Measurements from ENCODE around the gene MELTF.
A peak's percentile ranks its signal among the peaks of the same experiment; 100 is the strongest.

Gene MELTF

DNA sequence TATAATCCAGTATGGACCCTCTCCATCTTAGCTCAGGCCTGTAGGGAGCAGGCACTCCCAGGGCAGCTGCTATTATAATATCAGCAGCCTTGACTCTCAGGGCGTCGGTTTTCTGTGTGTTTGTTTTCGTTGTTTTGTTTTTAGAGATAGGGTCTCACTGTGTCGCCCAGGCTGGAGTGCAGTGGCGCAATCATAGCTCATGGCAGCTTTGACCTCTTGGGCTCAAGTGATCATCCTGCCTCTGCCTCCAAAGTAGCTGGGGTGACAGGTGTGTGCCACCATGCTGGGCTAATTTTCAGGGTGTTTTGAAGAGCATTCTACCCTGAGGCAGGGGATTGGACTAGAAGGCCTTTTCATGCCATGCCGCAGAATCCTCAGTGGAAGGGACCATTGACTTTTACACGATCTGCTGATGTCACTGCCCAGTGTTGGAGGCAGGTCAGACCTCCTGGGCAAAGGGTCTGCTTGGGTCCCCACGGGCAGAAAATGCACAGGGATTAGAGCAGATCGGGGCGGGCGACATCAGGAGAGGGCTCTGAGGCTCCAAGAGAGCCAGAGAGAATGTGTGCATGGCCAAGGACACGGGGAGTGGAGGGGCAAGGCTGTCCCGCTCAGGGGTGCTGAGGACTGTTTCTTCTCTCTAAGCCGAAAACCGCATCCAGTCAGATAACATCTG lies 7.8 kb downstream of the MELTF start:
- Histone ChIP-seq H3K4me3 (no peak overlapping the region), H3K27ac (no peak overlapping the region)
- TF ChIP-seq, protein P1, sequence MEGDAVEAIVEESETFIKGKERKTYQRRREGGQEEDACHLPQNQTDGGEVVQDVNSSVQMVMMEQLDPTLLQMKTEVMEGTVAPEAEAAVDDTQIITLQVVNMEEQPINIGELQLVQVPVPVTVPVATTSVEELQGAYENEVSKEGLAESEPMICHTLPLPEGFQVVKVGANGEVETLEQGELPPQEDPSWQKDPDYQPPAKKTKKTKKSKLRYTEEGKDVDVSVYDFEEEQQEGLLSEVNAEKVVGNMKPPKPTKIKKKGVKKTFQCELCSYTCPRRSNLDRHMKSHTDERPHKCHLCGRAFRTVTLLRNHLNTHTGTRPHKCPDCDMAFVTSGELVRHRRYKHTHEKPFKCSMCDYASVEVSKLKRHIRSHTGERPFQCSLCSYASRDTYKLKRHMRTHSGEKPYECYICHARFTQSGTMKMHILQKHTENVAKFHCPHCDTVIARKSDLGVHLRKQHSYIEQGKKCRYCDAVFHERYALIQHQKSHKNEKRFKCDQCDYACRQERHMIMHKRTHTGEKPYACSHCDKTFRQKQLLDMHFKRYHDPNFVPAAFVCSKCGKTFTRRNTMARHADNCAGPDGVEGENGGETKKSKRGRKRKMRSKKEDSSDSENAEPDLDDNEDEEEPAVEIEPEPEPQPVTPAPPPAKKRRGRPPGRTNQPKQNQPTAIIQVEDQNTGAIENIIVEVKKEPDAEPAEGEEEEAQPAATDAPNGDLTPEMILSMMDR (IDR thresholded peaks at IDR 0.05), result no peak
- DNase-seq (ENCODE audit: low spot score), result no peak

GRCh38 chr3:197021231-197021630 lies 8.4 kb downstream of the MELTF start:
- DNase-seq (ENCODE audit: low spot score), result peak; percentile 69
- no peak overlapping the region for H3K4me3 ChIP-seq
- TF ChIP-seq, protein P1 (IDR thresholded peaks at IDR 0.05), result no peak
- no peak overlapping the region for H3K27ac ChIP-seq

DNA sequence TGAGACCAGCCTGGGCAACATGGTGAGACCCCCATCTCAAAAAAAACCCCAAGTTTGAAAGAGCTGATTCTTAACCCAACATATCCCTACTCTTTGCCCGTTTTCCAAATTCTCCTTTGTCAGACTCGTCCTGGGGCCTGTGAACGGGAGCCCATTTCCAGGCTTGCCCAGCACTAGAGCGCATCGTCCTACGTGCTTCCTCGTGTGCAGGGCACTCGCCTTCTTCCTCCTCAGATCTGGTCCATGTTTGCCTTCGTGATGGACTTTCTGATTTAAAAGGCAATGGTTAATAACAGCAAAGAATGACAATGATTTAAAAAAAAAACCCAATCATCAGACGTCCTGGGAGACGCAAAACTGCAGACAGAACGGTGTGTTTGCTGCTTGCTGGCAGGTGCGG lies 10.1 kb downstream of the MELTF start:
- H3K4me3 ChIP-seq, result no peak overlapping the region
- DNase-seq (ENCODE audit: low spot score), result no peak
- TF ChIP-seq, protein P1 (IDR thresholded peaks at IDR 0.05), result no peak
- H3K27ac ChIP-seq, result no peak overlapping the region

- TF ChIP-seq, protein P1 (IDR thresholded peaks at IDR 0.05), result no peak
- Histone ChIP-seq H3K27ac (no peak overlapping the region), H3K4me3 (no peak overlapping the region)
- DNase-seq (ENCODE audit: low spot score), result no peak
These were observed 10.6 kb downstream of the MELTF start for GRCh38 chr3:197019021-197019420.

DNA sequence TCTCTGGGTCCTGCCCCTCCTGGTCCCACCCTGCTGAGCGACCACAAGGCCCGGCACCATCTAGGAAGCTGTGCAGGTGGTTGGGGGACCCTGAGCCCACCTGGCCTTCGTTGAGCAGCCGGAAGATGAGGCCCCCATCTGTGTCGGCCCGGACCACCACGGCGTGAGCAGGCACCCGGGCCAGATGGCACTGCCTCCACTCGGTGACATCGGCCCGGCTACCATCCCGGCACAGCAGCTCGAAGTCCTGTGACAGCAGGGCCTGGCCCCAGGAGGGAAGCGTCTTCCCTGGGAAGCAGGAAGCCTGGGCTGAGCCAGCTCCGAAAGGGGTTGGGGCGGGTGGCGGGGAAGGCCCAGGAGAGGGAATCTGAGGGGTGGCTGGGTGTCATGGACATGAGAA lies 12.6 kb downstream of the MELTF start:
- TF ChIP-seq, protein P1 (IDR thresholded peaks at IDR 0.05), result no peak
- Histone ChIP-seq H3K27ac (no peak overlapping the region), H3K4me3 (no peak overlapping the region)
- no peak for DNase-seq (ENCODE audit: low spot score)

DNA sequence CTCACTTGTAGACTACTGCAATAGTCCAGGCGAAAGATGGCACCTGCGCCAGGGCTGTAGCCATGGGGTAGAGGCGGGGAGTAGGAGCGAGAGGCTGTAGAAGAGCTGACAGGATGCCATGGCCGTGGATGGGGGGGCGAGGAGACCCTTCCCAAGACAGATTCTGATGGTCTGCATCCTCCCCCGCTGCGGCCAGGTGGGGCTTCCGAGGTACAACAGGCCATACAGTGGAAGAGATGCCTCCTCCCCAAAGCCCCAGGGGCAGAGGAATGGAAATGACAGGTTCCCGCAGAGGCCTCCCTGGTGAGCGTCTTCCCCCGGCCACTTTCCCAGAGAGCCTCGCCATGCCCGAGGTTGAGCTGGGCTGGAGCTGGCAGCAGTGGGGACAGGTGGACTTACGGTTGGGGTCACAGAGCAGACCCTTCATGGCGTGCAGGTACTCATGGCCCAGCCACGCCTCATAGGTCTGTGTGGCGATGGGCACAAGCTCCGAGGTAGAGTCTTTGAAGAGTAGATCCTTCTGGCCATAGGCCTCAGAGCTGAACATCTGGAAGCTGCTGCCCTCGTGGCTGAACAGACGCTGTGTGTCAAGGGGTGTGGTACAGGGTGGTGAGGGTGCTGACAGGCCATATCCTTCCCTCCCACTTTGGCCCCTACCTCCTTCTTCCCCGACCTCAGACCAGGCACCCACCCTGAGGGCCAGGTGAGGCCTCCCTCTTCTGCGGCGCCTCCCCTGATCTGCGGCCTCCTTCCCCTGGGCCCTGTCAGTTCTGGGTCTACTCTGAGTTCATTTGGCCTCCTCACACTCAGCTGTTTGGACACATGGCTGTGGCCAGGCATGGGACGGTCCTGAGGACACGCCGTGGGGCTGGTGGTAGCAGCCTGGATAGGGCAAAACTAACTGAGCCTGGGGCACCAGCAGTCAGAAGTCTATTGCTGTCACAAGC lies 13.6 kb downstream of the MELTF start:
- Histone ChIP-seq H3K27ac (no peak overlapping the region), H3K4me3 (no peak overlapping the region)
- TF ChIP-seq, protein P1 (IDR thresholded peaks at IDR 0.05), result no peak
- DNase-seq (ENCODE audit: low spot score), result no peak

Measured in coronary artery (tissue), 2 donors.